Measurements from ENCODE around the gene TOE1.

The TOE1 gene

DNA sequence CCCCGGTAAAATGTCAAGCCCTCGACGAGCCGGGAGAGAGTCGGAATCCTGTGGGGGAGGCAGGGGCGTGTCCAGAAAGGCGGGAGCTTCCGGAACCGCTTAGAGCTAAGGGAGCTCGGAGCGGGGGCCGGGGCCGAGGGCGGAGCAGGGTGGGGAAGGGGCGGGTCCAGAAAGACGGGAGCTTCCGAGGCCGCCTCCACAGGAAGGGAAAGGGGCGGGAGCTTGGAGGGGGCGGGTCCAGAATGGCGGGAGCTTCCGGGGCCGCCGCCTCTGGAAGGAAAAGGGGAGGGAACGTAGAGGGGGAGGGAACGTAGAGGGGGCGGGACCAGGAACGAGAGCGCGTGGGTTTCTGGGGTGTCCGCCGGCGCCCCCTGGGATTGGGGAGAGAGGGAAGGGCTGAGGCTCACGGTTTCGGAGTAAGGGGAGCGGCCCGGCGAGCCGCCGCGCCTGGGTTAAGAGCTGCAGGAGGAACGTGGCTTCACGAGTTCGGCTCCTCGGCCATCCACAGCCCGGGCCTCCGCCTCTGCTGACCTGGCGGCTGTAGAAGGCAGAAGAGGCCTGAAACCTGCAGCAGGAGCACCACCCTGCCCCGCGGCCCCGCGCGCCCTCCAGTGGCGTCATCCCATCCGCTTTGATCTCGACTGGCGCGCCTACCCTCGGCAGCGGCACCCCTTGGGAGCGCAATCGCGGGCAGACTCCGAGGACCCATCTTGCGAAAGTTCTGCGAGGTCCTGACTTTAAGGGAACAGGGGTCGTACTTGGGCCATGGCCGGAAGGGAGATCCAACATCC lies 36.3 kb upstream of the TOE1 start (continued):
- peak; percentile 96 for TF ChIP-seq ZNF76 (tag by site-specific recombination; IDR thresholded peaks at IDR 0.05; ENCODE audit: borderline replicate concordance, low read depth)
- peak; percentile 99 for TF ChIP-seq ZNF2 (tag by site-specific recombination; IDR thresholded peaks at IDR 0.05)
- no peak for TF ChIP-seq ZNF114 (tag by site-specific recombination; IDR thresholded peaks at IDR 0.05)
- TF ChIP-seq, protein P1, sequence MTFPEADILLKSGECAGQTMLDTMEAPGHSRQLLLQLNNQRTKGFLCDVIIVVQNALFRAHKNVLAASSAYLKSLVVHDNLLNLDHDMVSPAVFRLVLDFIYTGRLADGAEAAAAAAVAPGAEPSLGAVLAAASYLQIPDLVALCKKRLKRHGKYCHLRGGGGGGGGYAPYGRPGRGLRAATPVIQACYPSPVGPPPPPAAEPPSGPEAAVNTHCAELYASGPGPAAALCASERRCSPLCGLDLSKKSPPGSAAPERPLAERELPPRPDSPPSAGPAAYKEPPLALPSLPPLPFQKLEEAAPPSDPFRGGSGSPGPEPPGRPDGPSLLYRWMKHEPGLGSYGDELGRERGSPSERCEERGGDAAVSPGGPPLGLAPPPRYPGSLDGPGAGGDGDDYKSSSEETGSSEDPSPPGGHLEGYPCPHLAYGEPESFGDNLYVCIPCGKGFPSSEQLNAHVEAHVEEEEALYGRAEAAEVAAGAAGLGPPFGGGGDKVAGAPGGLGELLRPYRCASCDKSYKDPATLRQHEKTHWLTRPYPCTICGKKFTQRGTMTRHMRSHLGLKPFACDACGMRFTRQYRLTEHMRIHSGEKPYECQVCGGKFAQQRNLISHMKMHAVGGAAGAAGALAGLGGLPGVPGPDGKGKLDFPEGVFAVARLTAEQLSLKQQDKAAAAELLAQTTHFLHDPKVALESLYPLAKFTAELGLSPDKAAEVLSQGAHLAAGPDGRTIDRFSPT (tag by site-specific recombination; IDR thresholded peaks at IDR 0.05): peak; percentile 97
- no peak for TF ChIP-seq ZNF354C (tag by site-specific recombination; IDR thresholded peaks at IDR 0.05; ENCODE audit: borderline replicate concordance, low read depth)
- peak; percentile 92 for TF ChIP-seq ZNF423 (tag by site-specific recombination; IDR thresholded peaks at IDR 0.05)
- TF ChIP-seq, protein P2, sequence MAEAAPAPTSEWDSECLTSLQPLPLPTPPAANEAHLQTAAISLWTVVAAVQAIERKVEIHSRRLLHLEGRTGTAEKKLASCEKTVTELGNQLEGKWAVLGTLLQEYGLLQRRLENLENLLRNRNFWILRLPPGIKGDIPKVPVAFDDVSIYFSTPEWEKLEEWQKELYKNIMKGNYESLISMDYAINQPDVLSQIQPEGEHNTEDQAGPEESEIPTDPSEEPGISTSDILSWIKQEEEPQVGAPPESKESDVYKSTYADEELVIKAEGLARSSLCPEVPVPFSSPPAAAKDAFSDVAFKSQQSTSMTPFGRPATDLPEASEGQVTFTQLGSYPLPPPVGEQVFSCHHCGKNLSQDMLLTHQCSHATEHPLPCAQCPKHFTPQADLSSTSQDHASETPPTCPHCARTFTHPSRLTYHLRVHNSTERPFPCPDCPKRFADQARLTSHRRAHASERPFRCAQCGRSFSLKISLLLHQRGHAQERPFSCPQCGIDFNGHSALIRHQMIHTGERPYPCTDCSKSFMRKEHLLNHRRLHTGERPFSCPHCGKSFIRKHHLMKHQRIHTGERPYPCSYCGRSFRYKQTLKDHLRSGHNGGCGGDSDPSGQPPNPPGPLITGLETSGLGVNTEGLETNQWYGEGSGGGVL (tag by site-specific recombination; IDR thresholded peaks at IDR 0.05): peak; percentile 100
- TF ChIP-seq ZNF792 (tag by site-specific recombination; IDR thresholded peaks at IDR 0.05): peak; percentile 84
- peak; percentile 96; the same call in 1 of the 2 replicates for TF ChIP-seq ZNF391 (tag by site-specific recombination; IDR thresholded peaks at IDR 0.05; ENCODE audit: borderline replicate concordance, low read depth)
- TF ChIP-seq, protein P3, sequence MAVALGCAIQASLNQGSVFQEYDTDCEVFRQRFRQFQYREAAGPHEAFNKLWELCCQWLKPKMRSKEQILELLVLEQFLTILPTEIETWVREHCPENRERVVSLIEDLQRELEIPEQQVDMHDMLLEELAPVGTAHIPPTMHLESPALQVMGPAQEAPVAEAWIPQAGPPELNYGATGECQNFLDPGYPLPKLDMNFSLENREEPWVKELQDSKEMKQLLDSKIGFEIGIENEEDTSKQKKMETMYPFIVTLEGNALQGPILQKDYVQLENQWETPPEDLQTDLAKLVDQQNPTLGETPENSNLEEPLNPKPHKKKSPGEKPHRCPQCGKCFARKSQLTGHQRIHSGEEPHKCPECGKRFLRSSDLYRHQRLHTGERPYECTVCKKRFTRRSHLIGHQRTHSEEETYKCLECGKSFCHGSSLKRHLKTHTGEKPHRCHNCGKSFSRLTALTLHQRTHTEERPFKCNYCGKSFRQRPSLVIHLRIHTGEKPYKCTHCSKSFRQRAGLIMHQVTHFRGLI (tag by site-specific recombination; IDR thresholded peaks at IDR 0.05): peak; percentile 27; the same call in 1 of the 2 replicates
- no peak for TF ChIP-seq ZNF560 (tag by site-specific recombination; IDR thresholded peaks at IDR 0.05; ENCODE audit: borderline replicate concordance)
- TF ChIP-seq ZNF132 (tag by site-specific recombination; IDR thresholded peaks at IDR 0.05; ENCODE audit: borderline replicate concordance): no peak
- TF ChIP-seq ZNF157 (tag by site-specific recombination; IDR thresholded peaks at IDR 0.05): no peak
- peak; percentile 74 for TF ChIP-seq GLIS1 (tag by site-specific recombination; IDR thresholded peaks at IDR 0.05)
- no peak for TF ChIP-seq ZNF138 (tag by site-specific recombination; IDR thresholded peaks at IDR 0.05; ENCODE audit: borderline replicate concordance)
- 0 out of 2 replicates have a peak, but pooled peaks have one; percentile 51 for TF ChIP-seq ZNF785 (tag by site-specific recombination; IDR thresholded peaks at IDR 0.05)
- TF ChIP-seq KLF7 (tag by site-specific recombination; IDR thresholded peaks at IDR 0.05; ENCODE audit: borderline replicate concordance): peak; percentile 97
- peak; percentile 52; the same call in 1 of the 2 replicates for TF ChIP-seq MZF1 (tag by site-specific recombination; IDR thresholded peaks at IDR 0.05; ENCODE audit: borderline replicate concordance)
- no peak for TF ChIP-seq SETDB1 (IDR thresholded peaks at IDR 0.05; ENCODE audit: insufficient read length, low read length)

Measured in HEK293 (cell line).